Amniotic stem cell (primary cell): ENCODE results near the gene ZNF544.
"Not testable (repeated sequence)": the region's sequence is repeated elsewhere in the genome, so short reads cannot be mapped to it uniquely, and the experiment has no call there.

Experiments used
- DNase-seq: peaks from one replicate; lab custom pipeline; 2025; lab: John Stamatoyannopoulos, UW

ZNF544 gene

DNA sequence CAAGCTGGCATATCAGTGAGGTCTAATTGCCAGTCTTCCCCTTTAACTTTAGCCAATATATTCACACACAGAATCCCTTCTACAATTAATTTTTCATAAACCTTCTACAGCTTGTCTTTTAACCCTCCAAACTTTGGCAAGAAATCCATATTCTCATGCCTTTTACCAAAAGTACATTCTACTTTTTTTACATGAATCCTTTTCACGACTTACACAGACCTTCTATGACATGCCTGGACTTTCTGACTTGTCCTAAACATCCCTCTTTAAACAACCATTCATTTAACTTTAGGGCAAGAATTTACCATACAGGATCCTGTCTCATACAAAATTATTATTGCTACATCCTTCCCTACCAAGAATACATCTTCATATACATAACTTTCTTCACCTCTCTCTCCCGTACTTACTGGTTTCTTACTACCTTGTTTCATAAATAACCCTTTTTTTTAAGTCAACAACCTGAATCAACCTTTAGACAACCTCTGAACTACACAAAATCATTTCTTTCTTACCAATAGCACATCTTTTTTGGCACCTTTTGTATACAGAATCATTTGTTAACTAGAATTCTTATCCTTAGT, 23.5 kb downstream of the ZNF544 start:
- no peak for DNase-seq

DNA sequence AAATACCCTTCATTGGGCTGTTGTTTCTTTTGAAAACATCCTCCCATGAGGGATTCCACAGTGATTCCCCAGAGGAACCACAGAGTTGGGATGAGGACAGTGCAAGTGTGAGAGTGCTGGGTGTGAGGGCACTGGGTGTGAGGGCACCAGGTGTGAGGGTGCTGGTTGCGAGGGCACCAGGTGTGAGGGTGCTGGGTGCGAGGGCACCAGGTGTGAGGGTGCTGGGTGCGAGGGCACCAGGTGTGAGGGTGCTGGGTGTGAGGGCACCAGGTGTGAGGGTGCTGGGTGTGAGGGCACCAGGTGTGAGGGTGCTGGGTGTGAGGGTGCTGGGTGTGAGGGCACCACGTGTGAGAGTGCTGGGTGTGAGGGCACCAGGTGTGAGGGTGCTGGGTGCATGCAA, 29.5 kb downstream of the ZNF544 start:
- not testable (repeated sequence) for DNase-seq

DNA sequence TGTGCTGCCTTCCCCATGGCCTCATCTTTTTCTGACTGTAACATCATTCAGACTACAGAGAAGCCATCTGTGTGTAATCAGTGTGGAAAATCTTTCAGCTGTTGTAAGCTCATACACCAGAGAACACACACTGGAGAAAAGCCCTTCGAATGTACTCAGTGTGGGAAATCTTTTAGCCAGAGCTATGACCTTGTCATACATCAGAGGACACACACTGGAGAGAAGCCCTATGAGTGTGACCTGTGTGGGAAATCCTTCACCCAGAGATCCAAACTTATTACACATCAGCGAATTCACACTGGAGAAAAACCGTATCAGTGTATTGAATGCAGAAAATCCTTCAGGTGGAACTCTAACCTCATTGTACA, 32.9 kb downstream of the ZNF544 start:
- DNase-seq, result no peak

DNA sequence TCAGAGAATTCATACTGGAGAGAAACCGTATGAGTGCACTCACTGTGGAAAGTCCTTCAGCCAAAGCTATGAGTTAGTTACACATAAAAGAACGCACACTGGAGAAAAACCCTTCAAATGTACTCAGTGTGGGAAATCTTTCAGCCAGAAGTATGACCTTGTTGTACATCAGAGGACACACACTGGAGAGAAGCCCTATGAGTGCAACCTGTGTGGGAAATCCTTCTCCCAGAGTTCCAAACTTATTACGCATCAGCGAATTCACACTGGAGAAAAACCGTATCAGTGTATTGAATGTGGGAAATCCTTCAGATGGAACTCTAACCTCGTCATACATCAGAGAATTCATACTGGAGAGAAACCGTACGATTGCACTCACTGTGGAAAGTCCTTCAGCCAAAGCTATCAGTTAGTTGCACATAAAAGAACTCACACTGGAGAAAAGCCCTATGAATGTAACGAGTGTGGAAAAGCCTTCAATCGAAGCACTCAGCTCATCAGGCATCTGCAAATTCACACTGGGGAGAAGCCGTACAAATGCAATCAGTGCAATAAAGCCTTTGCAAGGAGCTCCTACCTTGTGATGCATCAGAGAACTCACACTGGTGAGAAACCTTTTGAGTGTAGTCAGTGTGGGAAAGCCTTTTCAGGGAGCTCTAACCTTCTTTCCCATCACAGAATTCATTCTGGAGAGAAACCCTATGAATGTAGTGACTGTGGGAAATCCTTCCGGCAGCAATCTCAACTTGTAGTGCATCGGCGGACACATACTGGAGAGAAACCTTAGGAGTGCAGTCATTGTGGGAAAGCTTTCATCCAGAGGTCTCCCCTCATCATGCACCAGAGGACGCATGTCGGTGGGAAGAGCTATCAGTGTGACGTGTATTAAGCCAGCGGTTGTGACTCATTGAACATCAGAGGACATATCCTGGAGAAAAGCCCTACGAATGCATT, 33.5 kb downstream of the ZNF544 start:
- no peak for DNase-seq

DNA sequence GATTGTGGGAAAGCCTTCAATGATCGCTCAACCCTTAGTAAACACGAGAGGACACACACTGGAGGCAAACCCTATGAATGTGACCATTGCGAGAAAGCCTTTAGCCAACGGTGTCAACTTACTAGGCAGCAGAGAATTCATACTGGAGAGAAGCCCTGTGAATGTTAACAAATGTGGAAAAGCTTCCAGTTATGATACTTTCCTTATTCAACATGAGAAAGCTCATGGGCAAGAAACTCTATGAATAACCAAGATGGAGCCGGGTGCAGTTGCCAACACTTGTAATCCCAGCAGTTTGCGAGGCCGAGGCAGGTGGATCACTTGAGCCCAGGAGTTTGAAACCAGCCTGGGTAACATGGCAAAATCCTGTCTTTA, 34.2 kb downstream of the ZNF544 start:
- DNase-seq, result no peak

DNA sequence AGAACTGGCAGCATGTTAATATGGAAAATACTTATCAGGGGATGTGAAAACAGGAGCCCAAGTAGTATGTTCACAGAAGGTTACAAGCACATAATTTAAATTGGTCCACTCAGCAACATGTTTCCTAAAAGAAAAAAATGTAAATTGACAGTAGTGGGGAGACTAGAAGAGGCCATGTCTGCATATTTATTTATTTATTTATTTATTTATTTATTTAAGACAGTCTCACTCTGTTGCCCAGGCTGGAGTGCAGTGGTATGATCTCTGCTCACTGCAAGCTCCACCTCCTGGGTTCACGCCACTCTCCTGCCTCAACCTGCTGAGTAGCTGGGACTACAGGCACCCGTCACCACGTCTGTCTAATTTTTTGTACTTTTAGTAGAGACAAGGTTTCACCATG, 36.4 kb downstream of the ZNF544 start:
- no peak for DNase-seq

DNA sequence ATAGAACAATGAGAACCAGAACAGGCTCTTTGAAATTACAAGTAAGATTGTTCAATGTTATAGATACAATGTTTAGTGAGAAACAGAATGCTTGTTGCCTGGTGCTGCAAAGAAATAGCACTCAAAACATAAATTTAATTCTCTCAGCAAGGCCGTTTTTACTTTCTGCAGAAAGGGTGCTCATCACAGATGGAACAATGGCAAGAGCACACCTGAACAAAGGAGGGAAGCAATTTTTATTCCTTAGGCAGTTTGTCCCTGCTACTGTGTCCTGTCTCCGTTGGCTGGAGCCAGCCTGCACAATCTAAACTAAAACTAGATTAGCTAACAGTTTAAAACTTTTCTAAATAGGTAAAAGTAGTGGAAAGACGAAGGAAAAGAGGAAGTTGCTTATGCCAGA, 39.6 kb downstream of the ZNF544 start:
- no peak for DNase-seq

DNA sequence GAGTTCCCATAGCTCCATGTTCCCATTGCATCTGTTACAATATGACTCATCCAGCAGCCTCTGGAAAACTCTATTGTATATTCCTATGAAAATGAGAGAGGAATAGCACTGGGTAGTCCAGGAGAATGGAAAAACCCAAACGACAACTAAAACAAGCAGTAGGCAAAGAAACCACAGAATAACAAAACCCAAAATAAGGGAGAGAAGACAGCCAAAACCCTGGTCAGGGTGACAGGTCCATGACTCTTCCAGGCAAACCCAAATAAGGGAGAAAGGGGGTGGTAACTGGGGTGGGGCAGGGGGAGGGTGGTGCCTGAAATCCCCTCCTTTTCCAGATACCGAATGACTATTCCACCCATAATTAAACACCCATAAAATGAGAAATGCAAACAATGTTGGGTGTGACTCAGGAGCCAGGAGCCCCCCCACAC, 46.1 kb downstream of the ZNF544 start:
- DNase-seq, result no peak

DNA sequence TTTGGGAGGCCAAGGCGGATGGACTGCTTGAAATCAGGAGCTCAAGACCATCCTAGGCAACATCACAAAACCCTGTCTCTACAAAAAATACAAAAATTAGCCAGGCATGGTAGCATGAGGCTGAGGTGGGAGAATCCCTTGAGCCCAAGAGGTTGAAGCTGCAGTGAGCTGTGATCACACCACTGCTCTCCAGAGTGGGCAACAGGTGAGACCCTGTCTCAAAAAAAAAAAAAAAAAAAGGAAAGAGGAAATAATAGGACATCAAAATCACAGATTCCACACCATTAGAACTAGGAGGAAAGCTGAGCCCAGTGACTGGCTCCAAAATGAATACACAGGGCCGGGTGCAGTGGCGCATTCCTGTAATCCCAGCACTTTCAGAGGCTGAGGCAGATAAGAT, 46.9 kb downstream of the ZNF544 start:
- DNase-seq, result no peak

DNA sequence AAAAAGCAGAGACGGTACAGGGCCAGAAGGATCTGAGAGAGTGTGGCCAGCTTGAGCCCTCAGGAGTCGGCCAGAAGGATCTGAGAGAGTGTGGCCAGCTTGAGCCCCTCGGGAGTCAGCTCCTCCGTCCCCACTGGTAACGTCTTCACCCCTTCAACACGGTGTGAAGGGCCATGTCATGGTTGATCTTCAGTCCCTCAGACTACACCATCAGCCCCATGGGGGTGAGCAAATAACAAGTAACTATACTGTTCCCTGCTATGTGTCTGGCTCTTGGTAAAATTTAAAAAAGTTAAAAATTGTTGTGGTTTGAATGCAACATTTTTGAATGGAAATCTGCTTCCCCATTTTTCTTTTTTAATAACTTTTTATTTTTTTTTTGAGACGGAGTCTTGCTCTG, 48.5 kb downstream of the ZNF544 start:
- DNase-seq, result no peak

DNA sequence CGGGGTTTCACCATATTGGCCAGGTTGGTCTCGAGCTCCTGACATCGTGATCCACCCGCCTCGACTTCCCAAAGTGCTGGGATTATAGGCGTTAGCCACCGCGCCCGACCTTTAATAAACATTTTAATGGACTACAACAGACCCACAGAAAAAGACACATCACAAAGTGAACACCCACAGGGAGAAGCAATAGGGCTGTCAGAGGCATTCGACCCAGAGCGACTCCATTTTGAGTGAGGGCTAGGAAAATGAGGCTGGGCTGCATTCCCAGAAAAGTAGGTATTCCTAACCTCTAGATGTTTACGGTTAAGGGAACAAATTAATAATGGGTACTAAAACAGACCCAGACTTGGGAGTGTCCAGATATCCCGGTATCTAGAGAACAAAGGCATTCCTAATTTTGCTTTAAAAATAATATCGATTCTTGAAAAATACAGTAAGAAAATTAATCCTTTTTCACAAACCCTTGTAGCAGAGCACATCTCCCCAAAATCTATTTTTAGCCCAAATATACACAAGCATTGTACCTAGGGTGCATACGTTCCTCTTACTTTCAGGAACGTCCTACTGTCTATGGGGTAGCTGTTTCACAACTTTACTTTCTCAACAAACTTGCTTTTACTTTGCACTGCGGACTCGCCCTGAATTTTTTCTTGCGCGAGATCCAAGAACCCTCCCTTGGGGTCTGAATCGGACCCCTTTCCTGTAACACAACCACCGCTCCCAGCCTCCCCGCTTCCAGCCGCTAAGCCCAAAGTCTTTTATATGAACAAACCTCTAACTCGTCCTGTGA, 49.2 kb downstream of the ZNF544 start:
- no peak for DNase-seq

DNA sequence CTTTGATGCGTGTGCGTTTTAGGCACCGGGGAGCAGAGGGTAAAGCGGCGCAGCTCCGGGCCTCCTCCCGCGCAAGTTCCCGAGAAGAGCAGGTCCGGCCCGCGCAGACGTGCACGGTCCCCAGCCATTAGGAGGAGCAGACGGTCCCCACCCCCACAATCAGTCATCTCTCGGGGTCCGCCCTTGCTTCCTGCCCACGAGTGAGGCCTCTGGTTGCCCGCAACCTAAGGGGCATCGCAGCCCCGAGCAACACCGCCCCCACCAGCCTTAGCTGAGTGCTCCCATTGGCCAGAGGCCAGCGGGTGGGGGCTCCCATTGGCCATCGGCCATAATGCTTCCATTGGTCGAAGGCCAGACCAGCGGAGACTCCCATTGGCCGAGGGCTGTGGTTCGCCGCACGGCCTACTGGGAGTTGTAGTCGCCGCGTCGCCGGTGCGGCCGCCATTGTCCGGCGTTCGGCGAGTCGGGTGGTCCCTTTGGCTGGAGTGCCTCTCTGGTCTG, 49.9 kb downstream of the ZNF544 start, which contains the start of gene ZNF8:
TSS of gene ZNF8 (plus strand) at position 415 of the 501 bp plus-strand sequence. CDS start 127 bp downstream, outside the sequence.
- DNase-seq, result peak; percentile 96

DNA sequence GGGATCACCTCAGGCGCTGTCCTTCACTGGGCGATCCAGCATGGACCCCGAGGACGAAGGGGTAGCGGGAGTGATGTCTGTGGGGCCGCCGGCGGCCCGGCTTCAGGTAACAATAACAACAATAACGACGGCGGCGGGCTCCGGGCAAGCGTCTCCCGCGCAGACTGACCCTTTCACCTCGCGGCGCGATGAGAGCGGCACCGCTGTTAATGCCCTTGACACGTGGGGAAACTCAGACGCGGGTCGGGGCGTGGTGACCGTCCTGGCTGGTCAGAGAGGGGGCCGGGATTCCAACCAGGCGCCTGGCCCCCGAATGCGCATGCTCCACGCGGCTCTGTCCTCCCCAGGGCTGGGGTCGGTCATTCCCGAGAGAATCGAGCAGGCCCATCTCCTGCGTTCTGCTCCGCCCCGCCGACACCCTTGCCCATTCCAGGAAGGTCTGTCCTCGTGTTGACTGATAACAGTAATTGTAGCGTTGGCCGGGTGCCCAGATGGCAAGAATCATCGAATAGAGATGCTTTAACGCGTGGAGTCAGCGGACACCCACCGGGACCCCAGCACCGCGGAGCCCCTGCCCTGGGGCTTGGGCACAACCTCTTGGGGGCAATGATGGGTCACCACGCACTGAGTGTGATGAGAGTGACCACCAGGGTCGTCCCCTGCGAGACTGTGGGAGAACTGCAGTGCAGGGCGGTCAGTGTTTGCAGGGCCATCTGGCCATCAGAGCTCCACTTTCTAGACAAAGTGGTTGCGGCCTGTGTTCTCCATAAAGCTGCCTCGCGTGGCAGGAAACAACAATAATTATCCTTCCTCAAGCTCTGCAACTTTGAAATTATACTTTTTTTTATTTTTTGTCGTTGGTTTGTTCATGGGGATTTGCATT, 50.6 kb downstream of the ZNF544 start:
- DNase-seq, result peak; percentile 43

DNA sequence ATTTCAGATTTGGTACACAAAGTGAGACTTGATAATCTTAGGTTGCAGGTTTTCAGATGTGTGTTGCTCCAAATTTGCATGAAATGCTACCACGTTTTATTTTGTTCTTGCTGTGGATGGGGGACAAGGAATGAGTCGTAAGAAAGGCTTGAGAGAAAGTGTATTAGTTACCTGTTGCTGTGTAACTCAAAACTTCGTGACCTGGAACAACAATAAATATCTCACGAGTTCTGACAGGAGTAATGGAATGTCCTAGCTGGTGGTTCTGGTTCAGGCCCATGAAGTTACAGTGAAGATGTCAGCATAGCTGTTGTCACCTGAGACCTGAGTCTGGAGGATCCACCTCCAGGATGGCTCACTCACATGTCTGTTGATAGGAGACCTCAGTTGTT, 51.2 kb downstream of the ZNF544 start:
- DNase-seq, result no peak

DNA sequence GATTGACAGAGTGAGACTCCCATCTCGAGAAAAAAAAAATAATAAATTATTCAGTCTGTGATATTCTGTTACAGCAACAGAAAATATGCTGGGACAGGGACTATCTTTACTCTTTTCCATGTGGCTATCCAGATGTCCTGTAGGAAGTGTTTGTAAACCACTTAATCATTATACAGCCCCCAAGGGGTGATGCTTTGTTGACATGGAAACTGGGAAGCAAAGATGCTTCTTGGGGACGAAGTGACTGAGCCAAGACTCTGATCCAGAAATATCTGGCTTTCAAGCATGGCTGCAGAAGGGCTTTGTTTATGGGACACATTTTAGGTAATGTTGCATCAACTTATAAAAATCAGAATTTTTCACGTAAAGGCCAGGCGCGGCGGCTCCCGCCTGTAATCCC, 55.5 kb downstream of the ZNF544 start:
- no peak for DNase-seq

DNA sequence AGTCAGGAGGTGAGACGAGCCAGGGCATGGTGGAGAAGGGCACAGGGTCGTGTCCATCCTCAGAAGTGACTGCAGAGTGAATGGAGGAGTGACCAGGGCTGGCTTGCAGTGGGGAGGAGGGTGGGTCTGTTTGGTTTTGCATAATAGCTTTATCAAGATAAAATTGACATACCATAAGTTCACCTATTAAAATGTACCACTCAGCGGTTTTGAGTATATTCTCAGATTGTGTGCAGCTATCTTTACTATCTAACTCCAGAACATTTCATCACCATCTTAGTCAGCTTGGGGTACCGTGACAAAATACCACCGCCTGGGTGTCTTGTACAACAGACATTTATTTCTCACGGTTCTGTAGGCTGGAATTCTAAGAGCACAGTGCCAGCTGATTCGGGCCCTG, 63.2 kb downstream of the ZNF544 start:
- DNase-seq, result no peak

DNA sequence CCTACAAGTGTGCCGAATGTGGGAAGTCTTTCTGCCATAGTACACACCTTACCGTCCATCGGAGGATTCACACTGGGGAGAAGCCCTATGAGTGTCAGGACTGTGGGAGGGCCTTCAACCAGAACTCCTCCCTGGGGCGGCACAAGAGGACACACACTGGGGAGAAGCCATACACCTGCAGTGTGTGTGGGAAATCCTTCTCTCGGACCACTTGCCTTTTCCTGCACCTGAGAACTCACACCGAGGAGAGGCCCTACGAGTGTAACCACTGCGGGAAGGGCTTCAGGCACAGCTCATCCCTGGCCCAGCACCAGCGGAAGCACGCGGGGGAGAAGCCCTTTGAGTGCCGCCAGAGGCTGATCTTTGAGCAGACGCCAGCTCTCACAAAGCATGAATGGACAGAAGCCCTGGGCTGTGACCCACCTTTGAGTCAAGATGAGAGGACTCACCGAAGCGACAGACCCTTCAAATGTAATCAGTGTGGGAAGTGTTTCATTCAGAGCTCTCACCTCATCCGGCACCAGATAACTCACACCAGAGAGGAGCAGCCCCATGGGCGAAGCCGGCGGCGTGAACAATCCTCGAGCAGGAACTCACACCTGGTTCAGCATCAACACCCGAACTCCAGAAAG, 66.1 kb downstream of the ZNF544 start:
- no peak for DNase-seq

DNA sequence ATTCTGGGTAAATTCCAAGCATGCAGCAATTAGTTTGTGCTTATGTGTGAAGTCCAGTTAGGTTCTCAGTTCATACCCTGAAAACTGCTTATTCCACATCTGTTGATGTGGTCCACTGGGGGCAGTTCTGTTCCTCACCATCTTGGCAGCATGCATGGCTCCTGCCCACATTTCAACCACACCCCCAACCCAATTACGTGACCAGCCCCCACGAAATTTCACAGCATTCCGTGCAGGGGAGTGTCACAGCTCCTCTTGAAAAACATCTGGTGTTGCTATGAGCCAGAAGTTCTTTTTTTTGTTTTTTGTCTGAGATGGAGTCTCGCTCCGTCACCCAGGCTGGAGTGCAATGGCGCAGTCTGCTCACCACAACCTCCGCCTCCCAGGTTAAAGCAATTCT, 67.4 kb downstream of the ZNF544 start:
- no peak for DNase-seq

DNA sequence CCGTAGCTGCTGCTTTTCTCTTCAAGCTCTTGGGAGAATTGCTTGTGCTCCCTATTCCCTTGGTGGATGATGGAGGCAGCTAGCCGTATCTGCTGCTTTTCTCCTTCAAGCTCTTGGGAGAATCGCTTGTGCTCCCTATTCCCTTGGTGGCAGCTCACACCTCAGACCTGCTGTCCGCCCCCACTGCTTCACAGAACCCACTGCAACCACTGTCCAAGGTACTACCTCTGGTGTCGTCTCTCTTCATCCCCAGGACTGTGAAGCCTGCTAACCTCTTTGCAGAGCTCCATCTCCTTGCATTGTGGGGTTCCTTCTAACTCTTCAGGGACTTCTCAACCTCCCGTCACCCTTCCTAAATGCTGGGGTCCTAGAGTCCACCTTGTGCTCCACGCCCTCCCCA, 71.9 kb downstream of the ZNF544 start:
- no peak for DNase-seq

DNA sequence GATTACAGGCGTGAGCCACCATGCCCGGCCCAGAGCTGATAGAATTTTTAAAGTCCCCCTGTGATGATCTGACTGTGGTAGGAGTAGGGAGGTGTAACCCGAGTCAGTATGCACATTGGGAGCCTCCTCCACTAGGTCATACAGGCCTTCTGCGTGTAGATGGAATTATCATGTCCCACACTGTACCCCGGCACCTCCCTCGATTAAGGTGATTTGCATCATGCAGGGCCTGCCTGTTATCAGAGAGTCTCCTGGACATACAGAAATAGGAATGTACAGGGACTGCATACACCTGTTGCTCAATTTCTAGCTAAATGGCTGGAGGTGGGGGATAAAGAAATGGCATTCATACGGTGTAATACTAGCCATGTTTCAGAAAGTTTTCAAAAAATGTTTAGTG, 75.5 kb downstream of the ZNF544 start:
- DNase-seq, result no peak

DNA sequence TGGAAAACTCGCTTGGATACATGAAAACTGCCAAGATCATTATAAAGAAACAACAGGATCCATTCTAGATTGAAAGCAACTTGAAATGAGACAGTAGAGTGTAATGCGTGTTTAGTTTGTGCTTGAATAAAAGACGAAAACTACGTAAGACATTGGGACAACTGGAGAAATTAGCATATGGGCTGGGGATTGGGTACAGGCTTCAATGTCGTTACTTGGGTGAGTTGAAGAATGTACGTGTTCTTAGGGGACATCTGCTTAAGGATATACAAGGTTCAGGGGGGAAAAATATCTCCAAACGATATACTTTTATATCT, 76.0 kb downstream of the ZNF544 start:
- no peak for DNase-seq
